ENCODE data around the gene PPP1R37.

- no peak for TF ChIP-seq CTCF (IDR thresholded peaks at IDR 0.05; ENCODE audit: extremely low read depth in 1 of 2, insufficient read depth in 1 of 2, low read depth in 1 of 2, low read length in 2 of 2)
- no peak for TF ChIP-seq EZH2 (IDR thresholded peaks at IDR 0.05; ENCODE audit: borderline replicate concordance, low read depth, low read length, severe bottlenecking)
- TF ChIP-seq POLR2A (IDR thresholded peaks at IDR 0.05; ENCODE audit: low read depth, low read length), result no peak
- no peak for TF ChIP-seq FOS (IDR thresholded peaks at IDR 0.05; ENCODE audit: borderline replicate concordance, insufficient read depth, low read length)
Measured at GRCh38 chr19:45189971-45190370, 97.0 kb downstream of the PPP1R37 start.

Data from endothelial cell of umbilical vein (primary cell).